ENCODE data around the gene CADPS2.

The CADPS2 gene

DNA sequence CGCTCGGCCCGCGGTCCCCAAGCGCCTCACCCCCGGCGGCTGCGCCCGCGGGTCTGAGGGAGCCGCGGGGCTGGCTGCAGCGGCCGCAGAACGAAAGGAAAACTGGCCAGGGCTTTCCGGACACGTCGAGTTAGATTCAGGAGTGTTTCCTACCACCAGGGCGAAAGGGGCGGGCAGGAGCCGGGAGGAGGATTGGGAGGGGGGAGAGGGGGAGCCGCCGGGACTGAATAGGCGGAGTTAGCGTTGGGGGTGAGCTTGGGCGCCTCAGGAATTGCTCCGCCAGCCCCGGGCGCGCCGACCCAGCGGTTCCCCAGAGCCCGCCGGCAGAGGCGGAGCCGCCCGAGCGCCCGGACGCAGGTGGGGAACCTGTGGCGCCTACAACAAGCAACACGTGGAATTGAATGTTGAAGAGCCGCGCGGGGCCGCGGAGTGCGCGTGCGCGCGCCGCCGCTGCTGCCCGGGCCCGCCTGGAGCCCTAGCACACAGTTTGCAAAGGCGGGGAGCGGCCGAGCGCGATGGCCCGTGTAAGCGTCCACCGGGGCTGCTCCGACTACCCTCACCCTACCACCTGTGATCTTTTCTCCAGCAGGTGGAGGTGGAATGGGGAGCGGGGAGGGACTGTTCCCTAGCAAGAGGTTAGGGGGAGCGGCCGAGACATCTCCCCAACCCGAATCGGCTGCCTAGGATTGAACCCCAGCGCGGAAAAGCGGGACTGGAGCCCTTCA is at the start of gene CADPS2:
CADPS2 (minus strand) TSS at position 104 of the 725 bp plus-strand sequence. CDS start 123 bp downstream, outside the sequence.
- DNase-seq (ENCODE audit: low read depth) = peak; percentile 66

DNA sequence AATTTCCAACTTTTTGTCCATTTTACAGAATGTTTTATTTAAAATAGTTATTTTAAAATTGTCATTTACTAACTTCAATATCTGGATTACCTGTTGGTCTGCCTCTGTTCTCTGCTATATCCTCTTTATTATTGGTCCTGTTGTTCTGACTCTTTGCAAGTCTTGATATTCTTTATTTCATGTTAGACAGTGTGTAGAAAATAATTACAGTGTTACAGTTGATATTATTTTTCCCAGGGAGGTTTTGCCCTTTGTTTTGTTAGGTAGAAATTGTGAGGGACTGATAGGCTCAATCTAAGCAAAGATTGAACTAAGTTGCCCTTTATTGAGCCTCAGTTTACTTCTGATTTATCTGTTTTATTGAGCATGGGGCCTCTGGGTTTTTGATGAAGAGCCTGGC is 49.4 kb upstream of the CADPS2 start:
- DNase-seq (ENCODE audit: low read depth) = no peak

DNA sequence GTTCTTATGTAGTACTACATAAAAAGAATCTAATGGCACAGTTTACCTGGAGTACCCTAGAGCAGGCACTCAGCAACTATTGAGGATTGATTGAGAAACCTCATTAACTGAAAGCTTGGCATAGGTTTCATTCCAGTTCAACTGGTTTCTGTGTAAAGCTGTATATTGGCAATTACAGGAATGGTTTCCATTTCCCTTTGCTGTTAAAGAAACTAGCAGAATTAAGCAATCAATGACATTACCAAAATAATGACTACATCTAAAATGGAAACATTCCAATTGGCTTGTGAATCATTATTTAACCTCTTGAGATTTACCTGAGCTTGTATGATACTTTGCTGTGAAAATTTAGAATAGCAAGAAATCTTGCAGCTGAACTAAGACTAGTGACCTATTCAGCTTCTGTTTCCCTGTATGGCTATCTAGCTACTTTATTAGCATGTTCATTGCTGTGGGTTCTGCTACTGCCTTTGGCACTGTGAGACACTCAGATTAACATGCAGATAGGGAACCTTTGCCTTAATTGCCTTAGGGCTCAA is 33.5 kb upstream of the CADPS2 start:
- DNase-seq (ENCODE audit: low read depth) = no peak

DNA sequence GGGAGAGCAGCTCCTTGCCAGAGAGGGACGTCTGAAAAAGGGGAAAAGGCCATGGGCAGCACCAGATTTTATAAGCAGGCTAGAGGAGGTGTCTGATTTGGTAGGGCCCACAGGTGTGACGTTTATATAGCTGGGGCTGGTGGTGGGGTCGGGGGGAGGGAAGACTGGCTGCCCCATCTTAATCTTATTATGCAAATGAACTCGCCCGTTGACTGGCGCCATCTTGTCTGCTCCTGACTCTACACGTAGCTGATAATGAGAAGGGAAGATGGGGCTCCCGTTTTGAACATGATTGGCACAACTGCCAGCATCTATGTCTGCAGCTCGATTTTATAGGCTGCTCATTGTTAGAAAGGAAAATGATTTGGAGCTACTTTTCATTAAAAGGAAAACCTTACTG is 28.6 kb upstream of the CADPS2 start:
- DNase-seq (ENCODE audit: low read depth) = no peak

- DNase-seq (ENCODE audit: low read depth) = no peak
Measured at GRCh38 chr7:122913608-122914007, 27.3 kb upstream of the CADPS2 start.

- DNase-seq (ENCODE audit: low read depth) = no peak
Measured at GRCh38 chr7:122902751-122903495, 16.7 kb upstream of the CADPS2 start.

DNA sequence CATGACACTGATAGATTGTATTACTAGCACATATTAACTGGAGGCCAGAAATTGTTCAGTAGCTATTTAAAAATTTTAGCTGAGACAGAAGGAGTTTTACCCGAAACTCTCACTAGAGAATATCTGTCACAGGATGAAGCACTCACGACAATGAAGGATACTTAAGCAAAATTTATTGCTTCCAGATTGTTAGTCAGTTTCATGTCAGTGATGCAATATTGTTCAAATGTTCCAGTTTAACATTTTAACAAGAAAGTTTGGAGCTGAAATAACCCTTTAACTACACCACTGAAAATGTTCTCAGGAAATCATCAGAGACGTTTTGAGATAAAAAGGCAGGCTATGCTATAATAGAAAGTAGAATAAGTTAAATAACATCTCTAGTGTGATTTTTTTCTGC is 15.0 kb upstream of the CADPS2 start:
- no peak for DNase-seq (ENCODE audit: low read depth)

DNA sequence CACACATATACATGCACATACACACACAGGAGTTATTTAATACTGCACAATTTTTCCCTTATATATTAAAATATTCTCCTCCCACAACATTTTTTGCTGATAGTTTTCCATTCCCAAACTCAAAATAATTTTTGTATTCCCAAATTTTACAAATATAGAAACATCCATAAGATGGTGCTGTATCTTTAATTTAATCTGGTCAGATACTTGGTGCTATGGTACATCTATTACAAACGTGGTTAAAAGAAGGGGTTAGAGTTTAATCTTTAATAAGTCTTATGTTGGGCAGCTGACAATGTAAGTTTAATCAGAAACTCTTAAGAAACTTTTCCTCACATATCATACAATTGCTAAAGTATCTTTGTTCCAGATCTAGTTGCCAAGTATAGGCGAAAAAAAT is 10.2 kb upstream of the CADPS2 start:
- DNase-seq (ENCODE audit: low read depth) = no peak

DNA sequence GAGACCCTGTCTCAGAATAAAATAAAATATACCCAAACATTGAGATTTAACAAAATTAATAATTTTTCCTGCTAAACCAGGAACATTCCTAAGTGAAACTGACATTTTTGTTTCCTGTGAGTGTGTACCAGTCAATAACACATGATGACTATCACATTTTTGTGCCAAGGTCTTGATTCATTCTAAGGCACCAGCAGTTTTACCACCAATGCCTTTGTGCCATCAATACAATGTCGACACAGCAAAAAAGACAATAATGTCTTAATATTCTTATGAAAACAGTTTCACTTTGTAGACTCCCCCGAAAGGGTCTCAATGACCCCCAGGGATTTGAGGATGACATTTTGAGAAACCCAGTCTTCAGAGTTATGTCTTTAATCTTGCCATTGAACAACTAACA is 7.2 kb upstream of the CADPS2 start:
- DNase-seq (ENCODE audit: low read depth) = no peak

DNA sequence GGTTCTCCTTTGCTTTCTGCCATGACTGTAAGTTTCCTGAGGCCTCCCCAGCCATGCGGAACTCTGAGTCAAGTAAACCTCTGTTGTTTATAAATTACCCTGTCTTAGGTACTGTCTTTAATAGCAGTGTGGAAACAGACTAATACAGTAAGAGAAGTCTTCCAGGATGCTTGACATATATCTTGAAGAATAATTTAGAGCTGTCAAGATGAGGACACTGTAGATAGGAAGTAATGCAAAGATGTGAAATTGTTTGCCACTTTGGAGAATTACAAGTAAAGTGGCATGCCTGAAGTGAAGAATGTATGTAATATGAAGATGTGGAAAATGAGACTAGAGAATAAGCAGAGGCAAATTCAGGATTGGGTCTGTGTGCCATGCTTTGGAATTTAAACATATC is 2.9 kb upstream of the CADPS2 start:
- DNase-seq (ENCODE audit: low read depth) = no peak

- no peak for DNase-seq (ENCODE audit: low read depth)
Measured at GRCh38 chr7:122887848-122888247, 1.6 kb upstream of the CADPS2 start.

- no peak for DNase-seq (ENCODE audit: low read depth)
Measured at GRCh38 chr7:122887198-122887597, 938 bp upstream of the CADPS2 start.

DNA sequence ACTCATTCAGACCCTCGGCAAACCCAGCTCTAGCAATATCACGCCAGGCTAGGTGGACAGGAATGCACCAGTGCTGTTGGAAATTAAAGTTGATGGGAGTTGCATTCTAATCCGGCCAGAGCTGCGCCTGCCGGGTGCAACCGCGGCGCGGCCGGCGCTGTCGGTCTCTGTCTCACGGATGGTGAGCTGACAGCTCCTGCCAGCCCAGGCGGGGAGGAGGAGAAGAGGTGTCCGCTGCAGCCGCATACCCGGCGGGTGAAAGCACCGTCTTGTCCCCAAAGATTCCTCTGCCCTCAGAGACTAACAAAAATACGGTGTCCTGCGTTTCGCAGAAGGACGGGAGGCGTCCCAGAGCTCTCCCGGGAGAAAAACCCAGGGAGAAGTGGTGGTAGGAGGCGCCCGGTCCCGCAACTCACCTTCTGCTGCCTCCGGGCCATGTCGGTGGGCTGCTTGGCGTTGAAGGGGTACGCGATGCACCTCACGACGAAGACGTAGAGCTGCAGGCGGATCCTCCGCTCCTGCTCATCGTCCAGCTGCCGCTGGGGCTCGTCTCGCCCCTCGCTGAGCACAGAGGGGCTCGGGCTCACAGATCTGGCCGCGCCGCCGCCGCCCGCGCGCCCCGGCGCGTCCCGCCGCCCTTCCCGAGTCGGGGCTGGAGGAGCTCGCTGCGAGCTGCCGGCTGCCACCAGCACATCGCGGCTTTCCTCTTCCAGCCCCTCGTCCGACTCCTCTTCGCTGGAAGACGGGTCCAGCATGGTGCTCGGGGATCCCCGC is 490 bp downstream of the CADPS2 start:
- DNase-seq (ENCODE audit: low read depth) = no peak

DNA sequence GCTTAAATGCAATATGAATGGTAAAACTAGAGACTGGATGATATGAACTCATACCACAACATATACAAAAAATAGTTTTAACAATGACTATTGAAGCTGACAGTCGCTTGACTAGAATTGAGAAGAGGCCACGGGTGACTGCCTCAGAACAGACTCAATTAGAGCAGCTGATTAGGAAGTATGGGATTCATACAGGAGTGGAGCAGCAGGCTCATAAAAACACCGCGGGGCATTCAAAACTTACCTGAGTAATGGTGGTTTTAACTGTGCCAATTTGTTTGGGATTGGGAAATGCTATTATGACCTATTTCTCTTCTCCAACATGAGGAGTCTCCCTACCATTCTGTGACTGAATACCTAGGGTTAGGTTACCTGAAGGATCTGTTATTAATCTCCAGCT is 2.1 kb downstream of the CADPS2 start:
- no peak for DNase-seq (ENCODE audit: low read depth)

GRCh38 chr7:122883049-122883680 is 3.1 kb downstream of the CADPS2 start:
- no peak for DNase-seq (ENCODE audit: low read depth)

DNA sequence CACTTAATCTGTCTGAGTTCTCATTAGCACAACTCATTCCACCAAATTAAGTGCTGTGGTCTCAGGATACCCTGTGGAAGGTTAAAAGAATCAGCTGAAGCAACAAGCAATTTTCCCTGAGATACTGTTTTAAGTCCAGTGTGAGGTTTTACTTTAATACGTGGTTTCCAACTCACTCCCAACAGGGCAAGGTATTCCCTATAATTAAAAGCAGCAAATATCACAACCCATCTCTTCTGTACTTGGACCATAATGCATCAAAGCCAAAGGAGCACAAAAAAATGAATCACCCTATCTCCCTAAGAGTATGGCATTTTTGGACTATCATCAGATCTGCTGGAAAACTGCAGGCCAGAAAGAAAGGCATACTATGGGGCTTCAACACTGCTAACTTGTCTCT is 4.9 kb downstream of the CADPS2 start:
- DNase-seq (ENCODE audit: low read depth) = no peak

- DNase-seq (ENCODE audit: low read depth) = no peak
Measured at GRCh38 chr7:122869260-122869659, 17.0 kb downstream of the CADPS2 start.

DNA sequence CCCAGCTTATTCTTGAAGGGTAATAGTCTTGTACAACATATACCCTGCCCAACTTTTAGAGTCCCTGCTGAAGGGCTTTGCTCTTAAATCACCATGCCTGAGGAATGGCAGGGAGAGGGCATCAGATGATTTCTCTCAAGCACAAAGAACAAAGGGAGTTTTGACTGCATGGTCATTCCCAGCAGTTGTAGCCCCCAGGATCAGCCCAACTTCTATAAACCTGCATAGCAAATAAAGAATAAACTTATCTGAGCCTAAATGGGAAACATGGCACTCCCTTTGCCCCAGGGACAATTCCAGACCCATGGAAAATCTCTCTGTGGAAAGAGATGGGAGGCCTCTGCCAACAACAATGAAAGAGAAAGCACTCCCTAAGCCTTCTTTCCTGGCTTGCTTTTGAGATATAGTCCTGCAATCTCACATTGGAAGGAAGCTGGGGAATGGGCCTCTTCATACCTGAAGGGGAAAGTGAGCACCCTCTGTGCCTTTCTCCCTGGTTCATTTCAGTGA is 18.7 kb downstream of the CADPS2 start:
- no peak for DNase-seq (ENCODE audit: low read depth)

GRCh38 chr7:122864838-122865237 is 21.4 kb downstream of the CADPS2 start:
- DNase-seq (ENCODE audit: low read depth) = no peak

GRCh38 chr7:122864016-122864415 is 22.2 kb downstream of the CADPS2 start:
- DNase-seq (ENCODE audit: low read depth) = no peak

- DNase-seq (ENCODE audit: low read depth) = no peak
Measured at GRCh38 chr7:122858320-122858719, 27.9 kb downstream of the CADPS2 start.

GRCh38 chr7:122850528-122850927 is 35.7 kb downstream of the CADPS2 start:
- DNase-seq (ENCODE audit: low read depth) = no peak

All from GM04504 (cell line).